Lung microvascular endothelial cell (primary cell): ENCODE results near the gene PSMC1. TPM values are rescaled to one million over a fixed set of nuclear protein-coding genes. Genes with fewer than 3 reads are reported as not detected.
"Not testable (repeated sequence)": the region's sequence is repeated elsewhere in the genome, so short reads cannot be mapped to it uniquely, and the experiment has no call there.

Source experiments
- DNase-seq, 2 donors: peaks; one replicate each; pipeline versions ENCODE4 v3.0.0 to v3.0.0-alpha.2; 2010; ENCODE audit warnings: low read depth in 2 of 2
- total RNA-seq: library from RNA; depleted of rRNA; stranded (reverse); fragments of >200 nt; gene quantifications from 2 replicates; pipeline ENCODE4 v1.2.1, GENCODE V29; 2014

The PSMC1 gene
- total RNA-seq = 56.7 and 66.3 TPM in 2 replicates

GRCh38 chr14:90256354-90257131, at the start of gene PSMC1:
PSMC1 (plus strand) TSS chr14:90256553; CDS start chr14:90256598, 45 bp downstream.
- peak; percentile 93 to 96 for DNase-seq

- DNase-seq = no peak
Observed at GRCh38 chr14:90213099-90213748, 43.1 kb upstream of the PSMC1 start.

DNA sequence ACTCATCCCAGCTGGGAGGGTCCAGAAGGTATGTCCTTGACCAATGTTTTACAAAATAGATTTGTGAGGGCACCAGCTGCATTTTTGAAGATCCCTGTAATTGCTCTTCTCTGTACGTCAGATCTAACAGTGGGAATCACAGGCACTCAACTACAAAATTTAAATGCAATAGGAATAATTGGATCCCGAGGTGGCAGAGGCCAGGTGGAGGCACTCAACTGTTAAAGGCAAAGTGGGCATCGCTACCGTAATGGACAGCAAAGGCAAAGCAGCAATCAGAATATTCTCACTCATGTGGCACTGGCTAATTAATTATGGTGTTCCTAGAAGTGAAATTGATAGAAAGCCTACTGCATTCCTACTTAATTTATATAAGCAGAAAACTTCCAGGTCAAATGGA, 27.9 kb upstream of the PSMC1 start:
- DNase-seq = no peak

- not testable (repeated sequence) for DNase-seq
Observed at GRCh38 chr14:90229942-90230341, 26.4 kb upstream of the PSMC1 start.

GRCh38 chr14:90235179-90235976, 21.0 kb upstream of the PSMC1 start:
- DNase-seq = peak; percentile 60 to 69

GRCh38 chr14:90239139-90239538, 17.2 kb upstream of the PSMC1 start:
- peak; percentile 8 to 24 for DNase-seq

DNA sequence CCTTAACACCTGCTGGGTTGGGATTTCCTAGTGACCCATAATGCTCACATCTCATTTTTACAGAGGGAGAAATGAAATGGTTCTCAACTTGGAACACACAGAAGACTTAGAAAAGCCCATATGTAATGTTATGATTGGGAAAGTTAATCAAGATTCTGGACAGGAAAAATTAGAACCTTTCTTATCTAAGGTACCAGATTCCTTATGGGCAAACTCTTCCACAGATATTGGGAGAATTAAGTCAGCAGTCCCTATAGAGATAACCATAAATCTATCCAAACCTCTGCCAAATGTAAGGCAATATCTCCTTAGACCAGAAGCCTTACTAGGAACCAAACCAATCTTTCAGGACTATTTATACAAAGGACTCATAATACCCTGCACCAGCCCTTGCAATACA, 13.9 kb upstream of the PSMC1 start:
- no peak for DNase-seq

DNA sequence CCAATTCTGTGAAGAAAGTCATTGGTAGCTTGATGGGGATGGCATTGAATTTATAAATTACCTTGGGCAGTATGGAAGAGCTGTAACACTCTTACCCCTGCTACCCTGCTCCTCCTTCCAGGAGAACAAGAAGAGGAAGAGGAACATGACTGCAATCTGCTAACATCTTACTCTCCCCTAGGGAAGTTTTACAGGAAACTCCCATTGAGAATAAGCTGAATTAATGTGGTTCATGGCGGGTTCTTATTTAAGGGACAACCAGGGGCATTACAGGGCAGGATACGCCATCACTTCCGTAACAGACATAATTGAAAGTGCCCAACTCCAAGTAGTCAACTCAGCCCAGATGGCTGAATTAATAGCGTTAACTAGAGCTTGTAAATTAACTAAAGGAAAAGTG, 9.4 kb upstream of the PSMC1 start:
- DNase-seq = no peak

- DNase-seq = not testable (repeated sequence)
Observed at GRCh38 chr14:90247441-90247840, 8.9 kb upstream of the PSMC1 start.

DNA sequence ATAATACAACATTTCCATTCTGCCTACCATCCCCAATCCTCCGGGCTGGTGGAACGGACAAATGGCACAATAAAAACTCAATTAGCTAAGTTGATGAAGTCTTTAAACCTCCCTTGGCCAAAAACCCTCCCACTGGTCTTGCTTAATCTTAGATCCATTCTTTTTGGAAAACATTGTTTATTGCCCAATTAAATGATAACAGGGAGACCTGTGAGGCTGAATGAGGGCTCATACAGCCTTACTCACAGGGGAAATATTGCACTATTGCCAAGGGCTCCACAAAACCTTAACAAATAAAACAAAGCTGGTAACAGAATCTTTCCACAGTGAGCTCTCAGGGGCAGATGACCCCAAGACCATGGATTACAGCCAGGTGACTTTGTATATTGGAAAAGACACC, 7.8 kb upstream of the PSMC1 start:
- no peak for DNase-seq

GRCh38 chr14:90253826-90254225, 2.5 kb upstream of the PSMC1 start:
- DNase-seq = no peak

DNA sequence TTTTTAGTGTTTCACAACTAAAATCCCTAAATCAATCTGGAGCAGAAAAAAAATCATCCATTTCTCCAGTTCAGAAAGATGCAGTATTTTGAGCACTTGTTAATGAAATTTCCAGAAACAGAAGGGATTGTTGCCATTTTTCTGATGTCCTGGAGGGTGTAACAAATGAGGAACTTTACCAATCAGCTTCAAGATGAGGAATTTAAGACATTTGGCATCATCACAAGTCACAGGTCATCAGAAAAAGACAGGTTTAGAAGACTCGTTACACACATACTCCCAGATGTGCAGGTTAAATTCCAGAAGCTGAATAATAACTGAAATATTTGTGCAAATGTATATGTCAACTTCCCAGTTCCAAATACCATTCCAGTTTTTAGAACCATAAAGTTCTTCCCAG, 482 bp upstream of the PSMC1 start:
- DNase-seq = no peak

GRCh38 chr14:90263748-90264449, 7.5 kb downstream of the PSMC1 start:
- no peak for DNase-seq

DNA sequence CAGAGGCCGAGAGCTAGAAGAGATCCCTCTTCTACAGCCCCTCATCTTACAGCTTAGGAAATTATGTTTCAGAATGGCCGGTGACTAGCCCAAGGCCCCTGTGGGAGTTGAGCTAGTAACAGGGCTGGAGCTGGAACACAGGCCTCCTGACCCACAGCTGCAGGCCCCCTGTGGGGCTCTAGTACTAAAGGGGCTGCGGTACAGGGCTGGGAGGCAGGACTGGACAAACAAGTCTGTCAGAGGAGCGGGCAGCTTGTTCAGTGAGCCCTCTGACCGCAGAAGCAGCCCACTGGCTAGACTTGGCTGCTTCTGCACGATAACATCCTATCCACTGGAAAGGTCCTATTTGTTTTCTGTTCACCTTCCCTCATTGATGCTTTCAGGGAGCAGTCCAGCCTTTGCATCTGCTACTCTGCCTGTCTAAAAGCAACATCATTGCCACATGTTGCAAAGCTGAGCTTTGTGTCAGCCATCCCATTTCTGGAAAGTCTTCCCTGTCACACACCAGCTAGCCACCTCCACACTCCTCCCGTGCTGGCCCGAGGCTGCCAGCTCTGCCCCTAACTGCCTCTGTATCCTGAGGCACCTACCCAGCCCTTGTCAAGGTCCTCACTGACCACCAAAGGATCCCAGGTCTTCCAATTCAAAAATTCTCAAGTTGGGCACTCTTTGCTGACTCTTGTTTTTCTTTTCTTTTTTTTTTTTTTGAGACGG, 10.2 kb downstream of the PSMC1 start:
- DNase-seq = no peak

DNA sequence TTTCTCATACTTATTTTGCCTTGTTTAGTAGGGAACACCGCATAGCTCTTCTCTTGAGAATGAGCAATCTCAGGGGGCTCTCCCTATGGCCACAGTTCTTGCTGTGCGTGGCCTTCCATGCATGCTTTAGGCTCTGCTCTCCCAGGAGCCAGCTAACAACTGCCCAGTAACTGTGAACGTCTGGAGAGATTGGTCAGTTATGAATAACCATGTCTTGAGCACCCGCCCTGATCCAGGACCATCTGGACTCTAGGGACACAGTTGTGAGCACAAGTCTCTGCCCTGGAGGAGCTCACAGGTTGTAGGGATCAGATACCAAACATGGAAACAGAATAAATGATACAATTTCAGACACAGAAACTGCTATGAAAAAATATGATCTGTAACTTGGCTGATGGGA, 12.1 kb downstream of the PSMC1 start:
- DNase-seq = no peak

GRCh38 chr14:90272523-90272922, 16.2 kb downstream of the PSMC1 start:
- peak; percentile 59 to 66 for DNase-seq

DNA sequence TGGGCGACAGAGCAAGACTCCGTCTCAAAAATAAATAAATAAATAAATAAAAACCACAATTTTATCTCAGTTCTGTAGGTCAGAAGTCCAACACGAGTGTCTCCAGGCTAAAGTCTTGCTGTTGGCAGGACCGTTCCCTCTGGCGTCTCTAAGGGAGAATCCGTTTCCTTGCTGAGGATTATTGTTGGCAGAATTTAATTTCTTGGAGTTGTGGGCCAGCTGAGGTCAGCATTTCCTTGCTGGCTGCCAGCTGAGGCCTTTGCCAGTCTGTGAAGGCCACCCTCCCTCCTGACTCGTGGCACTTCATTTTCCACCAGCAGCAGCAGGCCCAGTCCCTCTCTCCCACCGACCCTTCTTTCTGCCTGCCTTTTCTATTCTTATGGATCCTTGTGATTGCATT, 17.2 kb downstream of the PSMC1 start:
- DNase-seq = peak in 1 of 2 donors; percentile 47

DNA sequence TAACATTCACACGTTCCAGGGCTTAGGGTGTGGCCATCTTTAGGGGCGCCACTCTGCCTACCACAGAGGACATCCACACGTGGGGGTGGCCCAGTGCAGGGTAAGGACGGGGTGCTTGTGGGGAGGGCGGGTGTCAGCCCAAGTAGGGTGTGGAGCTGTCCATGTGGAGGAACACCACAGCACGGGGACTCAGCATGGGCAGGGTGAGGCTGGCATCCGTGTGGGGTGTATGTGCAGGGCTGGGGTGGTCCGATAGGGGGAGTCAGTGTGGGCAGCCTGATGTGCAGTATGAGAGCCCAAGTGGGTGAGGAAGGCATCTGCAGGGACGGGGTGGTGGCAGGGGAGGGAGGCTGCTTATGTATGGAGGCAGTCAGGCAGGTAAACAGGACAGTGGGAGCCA, 17.7 kb downstream of the PSMC1 start:
- DNase-seq = no peak

DNA sequence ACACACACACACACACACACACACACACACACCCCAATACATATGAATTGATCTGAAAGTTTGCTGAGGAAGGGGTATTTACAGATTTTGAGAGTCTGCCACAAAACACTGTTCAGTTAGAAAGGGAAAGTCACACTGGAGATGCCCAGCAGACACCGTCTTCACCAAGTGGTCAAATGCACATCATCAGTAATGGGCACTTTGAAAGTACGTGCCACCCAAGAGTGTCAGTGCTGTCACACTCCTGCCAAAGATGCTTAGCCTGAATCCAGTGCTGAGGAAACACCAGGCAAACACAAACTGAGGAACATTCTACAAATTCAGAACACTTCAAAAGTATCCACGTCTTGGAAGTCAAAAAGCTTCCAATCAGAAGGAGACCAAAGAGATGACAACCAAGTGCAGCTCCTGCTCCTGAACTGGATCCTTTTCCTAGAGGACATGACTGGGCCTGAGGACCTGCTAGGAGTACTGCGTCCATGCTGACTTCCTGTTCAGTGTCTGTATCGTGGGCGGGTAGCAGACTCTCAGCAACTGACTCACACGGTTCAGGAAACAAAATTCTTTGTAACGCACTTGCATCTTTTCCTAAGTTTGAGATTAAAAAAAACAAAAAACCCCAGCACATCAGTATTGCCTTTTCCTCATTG, 18.6 kb downstream of the PSMC1 start:
- peak; percentile 54 to 95 for DNase-seq

DNA sequence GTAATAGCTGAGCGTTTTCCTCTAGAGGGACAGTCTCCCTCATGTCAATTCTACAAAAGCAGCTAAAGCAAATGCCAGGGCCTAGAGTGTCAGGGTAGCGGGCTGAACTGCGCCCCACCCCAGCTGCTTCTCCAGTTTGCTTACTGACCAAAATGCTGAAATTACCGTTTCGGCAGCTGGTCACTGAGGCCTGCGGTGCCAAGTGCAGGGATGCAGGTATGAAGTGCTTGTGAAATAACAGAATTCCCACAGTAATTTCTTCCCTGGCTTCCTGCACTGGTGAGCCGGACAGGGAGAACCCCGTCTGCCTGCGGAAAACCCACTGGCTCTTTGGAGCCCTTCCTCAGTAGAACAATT, 19.1 kb downstream of the PSMC1 start:
- DNase-seq = no peak

DNA sequence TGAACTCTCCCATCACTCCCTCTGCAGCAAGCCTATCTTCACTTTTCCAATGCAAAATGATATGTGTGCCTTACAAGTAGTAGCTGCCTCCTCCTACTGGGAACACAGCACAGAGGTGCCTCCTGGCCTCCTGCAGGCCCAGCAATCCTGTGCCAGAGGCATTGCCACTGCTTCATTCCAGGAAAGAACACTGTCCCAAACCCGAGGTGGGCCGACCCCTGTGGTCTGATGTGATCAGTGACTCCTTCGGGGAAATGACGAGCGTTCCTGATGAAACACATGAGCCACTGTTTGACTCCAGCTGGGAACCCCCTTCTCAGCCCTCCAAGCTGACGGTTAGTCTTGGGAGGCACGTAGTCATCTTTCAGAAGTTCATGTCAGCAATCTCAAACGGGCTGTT, 19.5 kb downstream of the PSMC1 start:
- DNase-seq = peak in 1 of 2 donors; percentile 91
